Erythroblast (primary cell): ENCODE results near the gene PLXNA3.

Experiments used
- GATA1 ChIP-seq: IDR thresholded peaks from 2 replicates; pipeline ENCODE4 v1.6.1; 2011; ENCODE audit warnings: low read depth, mild to moderate bottlenecking, control low read depth, low read length, moderate library complexity
- POLR2A ChIP-seq: IDR thresholded peaks from 2 replicates; pipeline ENCODE4 v1.6.1; 2011; ENCODE audit warnings: mild to moderate bottlenecking, low read length

- TF ChIP-seq POLR2A (no peak), GATA1 (no peak)
These were observed 67.8 kb downstream of the PLXNA3 start for GRCh38 chrX:154525606-154526490.
